ENCODE results near the gene RRP36.

The RRP36 gene

DNA sequence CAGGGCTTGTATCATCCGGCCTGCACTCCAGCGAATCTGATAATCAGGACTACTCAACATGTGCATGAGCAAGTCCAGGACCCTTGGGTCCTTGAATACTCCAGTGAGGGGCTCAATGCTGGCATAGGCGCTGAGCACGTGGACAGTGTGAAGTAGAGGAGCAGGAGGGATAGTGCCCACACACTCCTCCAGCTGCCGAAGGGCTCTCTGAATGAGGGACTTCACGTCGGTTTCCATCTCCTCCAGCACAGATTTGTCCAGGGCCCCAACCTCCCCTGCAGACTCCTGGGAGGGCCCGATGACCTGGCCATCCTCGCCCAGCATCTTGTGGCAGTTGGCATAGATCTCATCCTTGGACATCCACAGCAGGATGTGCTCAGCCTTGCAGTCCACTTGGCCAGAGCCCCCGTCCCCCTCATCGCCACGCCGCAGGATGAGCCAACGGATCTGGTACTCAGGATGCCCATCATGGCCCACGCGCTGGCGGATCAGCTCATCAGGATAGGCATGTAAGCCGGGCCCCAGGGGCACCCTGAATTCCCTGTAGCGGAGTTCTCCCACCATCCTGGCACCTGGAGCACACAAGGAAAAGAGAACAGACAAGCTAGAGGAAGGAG, 30.9 kb downstream of the RRP36 start:
- Mint-ChIP-seq H3K27ac (peak overlapping the region; percentile 95), H3K4me3 (peak overlapping the region; percentile 89 to 93), H3K27me3 (no peaks in the 10 kb centered on the region), H3K4me1 (ENCODE audit: low read depth in 2 of 2) (peaks cover 30 to 38% of the 10 kb centered on the region in 2 donors), H3K36me3 (ENCODE audit: insufficient read depth) (peaks cover 48% of the 10 kb centered on the region), H3K9me3 (no peaks in the 10 kb centered on the region)
- DNase-seq (no peak), ATAC-seq (replicated peaks) (no peak)

DNA sequence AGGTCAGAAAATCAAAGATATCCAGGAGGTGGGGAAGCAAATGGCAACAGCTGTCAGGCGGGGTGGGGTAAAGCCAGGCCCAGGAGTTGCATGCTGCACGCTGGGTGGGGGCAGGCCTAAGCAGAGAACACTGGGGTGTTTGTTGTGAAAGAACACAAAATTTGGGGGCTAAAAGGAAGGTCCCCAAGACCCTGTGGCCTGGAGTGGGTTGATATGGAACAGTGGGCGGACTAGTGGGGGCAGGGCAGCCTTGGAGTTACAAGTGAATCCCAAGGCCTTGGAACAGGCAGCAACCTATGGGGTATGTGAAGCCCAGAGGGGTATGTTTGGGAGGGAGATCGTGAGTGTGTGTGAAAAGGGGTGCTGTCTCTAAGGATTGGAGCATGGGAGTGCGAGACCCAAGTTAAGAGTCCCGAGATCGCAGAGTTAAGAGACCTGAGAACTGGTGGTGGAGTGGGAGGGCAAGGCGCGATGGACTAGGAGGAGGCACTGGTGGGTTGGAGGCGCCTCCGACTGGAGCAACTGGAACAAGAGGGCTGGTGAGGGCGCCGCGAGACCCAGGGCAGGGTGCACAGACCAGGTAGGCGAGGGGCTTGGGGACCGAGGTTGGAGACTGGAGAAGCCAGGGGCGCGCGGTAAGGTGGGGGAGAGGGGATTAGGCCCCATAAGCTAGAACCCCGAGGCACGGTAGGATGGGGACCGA, 31.6 kb downstream of the RRP36 start:
- no peak for DNase-seq
- H3K4me1 Mint-ChIP-seq (ENCODE audit: low read depth in 2 of 2): peaks cover 31 to 38% of the 10 kb centered on the region in 2 donors
- peak overlapping the region; percentile 89 to 93 for H3K4me3 Mint-ChIP-seq
- H3K27ac Mint-ChIP-seq: peak overlapping the region; percentile 95
- no peaks in the 10 kb centered on the region for H3K9me3 Mint-ChIP-seq
- peaks cover 53% of the 10 kb centered on the region for H3K36me3 Mint-ChIP-seq (ENCODE audit: insufficient read depth)
- no peaks in the 10 kb centered on the region for H3K27me3 Mint-ChIP-seq
- peak; percentile 16 for ATAC-seq (replicated peaks)

DNA sequence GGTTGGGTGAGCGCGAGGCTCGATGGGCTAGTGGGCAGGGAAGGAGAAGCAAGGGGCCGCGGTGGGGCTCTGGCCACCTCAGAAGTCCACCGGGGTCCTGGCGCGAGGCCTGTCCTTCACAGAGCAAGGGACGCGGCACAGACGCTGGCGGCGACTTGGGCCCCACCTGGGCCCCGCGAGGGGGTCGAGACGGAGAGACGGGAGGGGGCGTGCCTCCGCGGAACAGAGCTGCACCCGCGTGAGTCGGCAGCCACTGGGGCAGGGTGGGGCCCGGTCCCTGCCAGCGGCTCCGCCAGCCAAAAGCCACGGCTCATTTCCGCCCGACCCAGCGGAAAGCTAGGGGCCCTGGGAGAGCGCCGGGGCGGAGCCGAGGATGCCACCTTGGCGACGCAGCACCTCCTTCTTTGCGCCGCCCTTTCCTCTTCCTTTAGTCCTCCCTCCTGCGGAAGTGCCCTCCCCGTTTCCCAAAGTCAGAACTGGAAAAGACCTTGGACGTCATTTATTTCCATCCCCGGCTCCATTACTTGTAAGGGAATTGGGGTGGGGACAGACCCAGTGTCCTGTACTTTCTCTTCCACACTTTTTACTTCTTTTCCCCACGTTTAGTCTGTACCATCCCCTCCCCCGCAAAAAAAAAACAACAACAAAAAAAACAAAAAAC, 32.3 kb downstream of the RRP36 start, which contains the start of gene CUL7:
TSS of gene CUL7 (minus strand) at position 307 of the 661 bp plus-strand sequence. CDS start 1,063 bp downstream, outside the sequence.
- ATAC-seq (replicated peaks) (peak; percentile 99), DNase-seq (peak; percentile 81 to 83 (median 82))
- H3K9me3 Mint-ChIP-seq: no peaks in the 10 kb centered on the region
- H3K27me3 Mint-ChIP-seq: no peaks in the 10 kb centered on the region
- peaks cover 56% of the 10 kb centered on the region for H3K36me3 Mint-ChIP-seq (ENCODE audit: insufficient read depth)
- H3K27ac Mint-ChIP-seq: peak within 1 kb of the TSS; percentile 95
- H3K4me1 Mint-ChIP-seq (ENCODE audit: low read depth in 2 of 2): peaks cover 37 to 43% of the 10 kb centered on the region in 2 donors
- peak within 1 kb of the TSS; percentile 89 to 93 for H3K4me3 Mint-ChIP-seq

DNA sequence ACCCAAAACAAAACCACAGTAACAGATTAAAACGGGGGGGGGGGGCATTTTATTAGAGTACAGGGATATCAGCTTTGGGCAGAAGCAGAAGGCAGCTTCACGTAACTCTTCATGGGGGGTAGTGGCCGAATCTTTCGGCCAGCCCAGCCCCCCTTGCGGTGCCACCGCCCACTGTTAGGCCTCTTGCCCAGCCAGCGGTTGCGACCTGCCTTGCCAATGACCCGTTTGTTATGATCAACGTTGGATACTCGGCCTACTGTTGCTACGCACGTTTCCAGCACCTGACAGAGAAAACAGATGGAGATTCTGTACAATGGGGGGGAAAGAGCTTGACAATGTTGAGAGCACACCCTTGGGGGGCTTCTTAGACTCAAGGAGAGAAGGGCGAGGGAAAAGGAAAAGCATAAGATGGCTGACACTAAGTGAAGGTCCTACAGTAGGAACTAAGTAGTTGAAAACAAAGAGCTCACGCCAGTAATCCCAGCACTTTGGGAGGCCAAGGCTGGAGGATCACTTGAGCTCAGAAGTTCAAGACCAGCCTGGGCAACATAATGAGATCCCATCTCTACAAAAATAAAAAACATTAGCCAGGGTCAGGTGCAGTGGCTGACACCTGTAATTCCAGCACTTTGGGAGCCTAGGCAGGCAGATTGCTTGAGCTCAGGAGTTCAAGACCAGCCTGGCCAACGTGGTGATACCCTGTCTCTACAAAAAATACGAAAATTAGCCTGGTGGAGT, 33.0 kb downstream of the RRP36 start:
- ATAC-seq (replicated peaks): no peak
- Mint-ChIP-seq H3K36me3 (ENCODE audit: insufficient read depth) (peaks cover 52% of the 10 kb centered on the region), H3K4me1 (ENCODE audit: low read depth in 2 of 2) (peaks cover 40 to 50% of the 10 kb centered on the region in 2 donors), H3K27ac (peak overlapping the region; percentile 95), H3K4me3 (peak overlapping the region; percentile 89 to 93), H3K9me3 (no peaks in the 10 kb centered on the region), H3K27me3 (no peaks in the 10 kb centered on the region)
- no peak for DNase-seq

DNA sequence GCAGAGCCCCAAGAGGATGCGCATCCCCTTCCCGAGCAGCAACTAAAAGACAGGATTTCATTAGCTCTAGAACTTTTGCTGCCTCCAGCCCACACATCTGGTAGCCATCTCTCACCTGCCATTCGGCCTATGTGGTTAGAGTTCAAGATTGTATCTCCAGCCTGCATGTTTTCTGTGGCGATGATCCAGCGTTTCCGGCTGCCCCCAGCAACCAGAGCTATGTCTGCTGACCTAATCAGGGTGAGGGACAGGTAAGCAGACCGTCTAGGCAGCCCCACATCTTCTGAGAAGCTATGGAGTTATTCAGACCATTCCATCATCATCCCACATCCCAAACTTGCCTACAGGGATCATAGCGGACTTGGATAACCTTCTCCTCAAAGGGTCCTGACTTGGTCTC, 34.5 kb downstream of the RRP36 start:
- no peak for DNase-seq
- Mint-ChIP-seq H3K4me1 (ENCODE audit: low read depth in 2 of 2) (peaks cover 41 to 48% of the 10 kb centered on the region in 2 donors), H3K4me3 (no peak overlapping the region), H3K36me3 (ENCODE audit: insufficient read depth) (peaks cover 56% of the 10 kb centered on the region), H3K9me3 (no peaks in the 10 kb centered on the region), H3K27ac (no peak overlapping the region), H3K27me3 (no peaks in the 10 kb centered on the region)
- no peak for ATAC-seq (replicated peaks)

DNA sequence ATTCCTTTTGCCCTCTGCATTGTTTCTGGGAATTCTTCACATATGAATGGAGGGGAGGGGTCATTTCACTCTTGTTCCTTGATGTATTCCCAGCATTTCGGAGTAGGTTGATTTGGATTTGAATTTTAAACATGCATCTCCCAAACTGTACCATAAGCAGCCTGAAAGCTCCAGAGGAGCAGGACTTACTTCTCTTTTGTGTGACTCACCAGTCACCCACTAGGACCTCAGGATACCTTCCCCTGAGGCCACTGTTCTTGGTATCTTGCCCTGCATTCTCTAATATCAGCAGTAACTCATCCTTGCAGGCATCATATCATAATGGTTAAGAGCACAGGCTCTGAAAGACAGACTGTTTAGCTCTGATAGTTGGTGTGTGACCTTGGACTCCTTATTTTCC, 37.1 kb downstream of the RRP36 start:
- Mint-ChIP-seq H3K27me3 (no peaks in the 10 kb centered on the region), H3K9me3 (no peaks in the 10 kb centered on the region), H3K4me1 (ENCODE audit: low read depth in 2 of 2) (peaks cover 26% of the 10 kb centered on the region in 2 donors), H3K36me3 (ENCODE audit: insufficient read depth) (peaks cover 55% of the 10 kb centered on the region), H3K27ac (peak overlapping the region; percentile 97 to 99), H3K4me3 (peak overlapping the region; percentile 93 to 95)
- no peak for ATAC-seq (replicated peaks)
- DNase-seq: no peak

DNA sequence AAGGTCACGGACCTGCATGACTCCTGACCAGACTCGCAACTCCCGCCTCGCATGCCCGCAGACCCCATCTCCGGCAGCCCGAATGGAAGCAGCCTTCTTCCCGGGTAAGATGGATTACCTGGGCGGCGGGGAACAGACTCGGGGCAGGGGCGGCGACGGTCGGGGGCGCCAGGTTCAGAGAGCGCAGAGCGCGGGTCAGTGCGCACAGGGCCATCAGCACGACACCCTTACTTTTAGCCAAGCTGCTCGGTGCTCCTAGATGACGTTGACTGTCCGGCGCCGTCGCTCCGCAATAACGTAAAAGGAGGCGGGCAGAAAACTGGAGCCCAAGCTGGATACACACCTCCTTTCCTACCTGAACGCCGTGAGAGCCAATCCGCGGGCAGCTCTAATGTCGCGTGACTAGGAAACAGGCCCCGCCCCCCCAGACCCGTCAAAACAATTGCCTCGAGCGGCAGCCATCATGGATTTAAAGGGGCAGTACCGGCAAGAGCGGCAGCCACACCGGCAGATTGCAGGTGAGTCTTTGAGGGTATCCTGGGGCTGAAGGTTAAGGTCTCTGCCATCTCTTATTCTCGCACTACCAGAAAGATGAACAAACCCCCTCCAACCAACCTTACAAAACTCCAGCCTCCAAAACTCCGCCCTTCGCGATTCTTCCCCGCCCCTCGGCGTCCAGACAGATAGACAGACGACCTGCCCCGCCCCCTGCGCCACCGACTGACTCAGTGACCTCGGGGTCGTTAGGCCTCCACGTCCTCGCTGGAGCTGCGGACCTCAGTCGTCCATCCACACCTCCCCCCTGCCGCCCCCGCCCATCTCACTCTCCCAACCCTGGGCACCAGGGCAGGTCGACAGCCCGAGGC, 38.0 kb downstream of the RRP36 start, which contains the start of the genes KLC4 and MRPL2:
TSS of gene KLC4 (plus strand) at position 464 of the 866 bp plus-strand sequence. CDS start 1,705 bp downstream, outside the sequence.
TSS of gene MRPL2 (minus strand) at position 267 of the 866 bp plus-strand sequence. CDS start at position 214, 53 bp downstream.
- Mint-ChIP-seq H3K4me1 (ENCODE audit: low read depth in 2 of 2) (peaks cover 19% of the 10 kb centered on the region in 2 donors), H3K27me3 (no peaks in the 10 kb centered on the region), H3K36me3 (ENCODE audit: insufficient read depth) (peaks cover 50% of the 10 kb centered on the region), H3K27ac (peak within 1 kb of the TSS; percentile 97 to 99), H3K9me3 (no peaks in the 10 kb centered on the region), H3K4me3 (peak within 1 kb of the TSS; percentile 93 to 95)
- peak; percentile 95 for ATAC-seq (replicated peaks)
- peak; percentile 95 to 98 (median 95) for DNase-seq

DNA sequence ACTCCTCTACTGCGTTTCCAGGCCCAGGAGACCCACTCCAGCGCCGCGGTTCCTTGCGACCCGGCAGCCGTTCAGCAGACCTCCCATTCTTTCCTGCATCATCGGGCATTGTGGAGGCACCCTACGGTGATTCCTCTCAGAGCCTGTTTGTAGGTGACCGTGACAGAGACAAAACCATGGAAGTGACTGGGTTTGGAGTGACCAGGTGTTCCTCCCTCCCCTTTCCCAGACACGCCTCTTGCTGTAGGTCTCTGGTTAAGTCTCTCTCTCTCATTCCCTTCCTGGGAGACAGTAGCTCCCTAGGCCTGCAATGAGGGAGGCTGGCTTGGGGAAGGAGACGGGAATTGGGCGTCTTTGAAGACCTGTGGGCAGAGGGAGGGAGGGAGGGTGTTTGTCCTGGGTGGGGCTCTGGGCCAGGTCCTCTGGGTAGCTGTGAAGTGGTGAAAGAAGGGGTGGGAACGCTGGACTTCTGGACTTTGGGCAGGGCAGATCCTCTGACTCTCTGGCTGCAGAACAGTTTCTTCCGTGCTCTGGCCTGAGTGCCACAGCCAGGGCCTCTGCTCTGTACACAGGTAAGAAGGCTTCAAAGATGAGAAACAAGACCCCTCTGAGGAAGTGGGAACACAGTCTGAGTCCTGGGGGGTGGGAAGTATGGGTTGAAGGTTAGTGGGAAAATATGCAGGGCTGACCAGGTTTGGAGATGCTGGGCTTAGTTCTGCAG, 38.8 kb downstream of the RRP36 start:
- peak overlapping the region; percentile 97 to 99 for H3K27ac Mint-ChIP-seq
- H3K9me3 Mint-ChIP-seq: no peaks in the 10 kb centered on the region
- H3K36me3 Mint-ChIP-seq (ENCODE audit: insufficient read depth): peaks cover 47% of the 10 kb centered on the region
- H3K27me3 Mint-ChIP-seq: no peaks in the 10 kb centered on the region
- H3K4me1 Mint-ChIP-seq (ENCODE audit: low read depth in 2 of 2): peaks cover 18 to 19% of the 10 kb centered on the region in 2 donors
- ATAC-seq (replicated peaks): no peak
- no peak for DNase-seq
- H3K4me3 Mint-ChIP-seq: peak overlapping the region; percentile 93 to 95

DNA sequence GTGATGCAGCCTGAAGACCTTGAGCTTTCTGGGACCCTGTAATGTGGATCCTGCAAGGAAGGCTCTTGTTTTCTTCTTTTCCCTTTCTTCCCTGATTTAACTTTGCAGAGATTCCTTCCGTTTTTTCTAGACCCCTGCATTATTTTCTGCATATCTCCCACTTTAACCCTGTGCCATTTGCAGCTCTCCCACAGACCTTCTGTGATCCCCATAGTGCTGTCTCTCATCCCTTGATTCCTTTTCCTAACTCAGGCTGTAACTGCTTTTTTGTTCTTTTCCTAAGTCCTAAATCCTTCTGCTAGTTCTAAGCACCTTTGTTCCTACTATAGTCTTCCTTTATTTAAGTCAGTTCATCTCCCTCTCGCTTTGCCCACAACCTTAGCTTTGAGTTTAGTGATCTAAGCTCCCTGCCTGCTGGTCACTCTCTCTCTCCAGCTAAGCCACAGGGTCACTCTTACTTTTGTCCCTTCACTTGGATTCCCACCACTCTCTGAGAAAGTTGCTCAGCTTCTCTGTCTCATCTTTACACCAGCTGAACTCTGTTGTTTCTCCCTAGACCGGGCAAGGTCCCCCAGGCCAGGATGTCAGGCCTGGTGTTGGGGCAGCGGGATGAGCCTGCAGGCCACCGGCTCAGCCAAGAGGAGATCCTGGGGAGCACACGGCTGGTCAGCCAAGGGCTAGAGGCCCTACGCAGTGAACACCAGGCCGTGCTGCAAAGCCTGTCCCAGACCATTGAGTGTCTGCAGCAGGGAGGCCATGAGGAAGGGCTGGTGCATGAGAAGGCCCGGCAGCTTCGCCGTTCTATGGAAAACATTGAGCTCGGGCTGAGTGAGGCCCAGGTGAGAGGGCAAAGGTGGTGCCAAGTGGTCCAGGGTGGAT, 39.6 kb downstream of the RRP36 start:
- Mint-ChIP-seq H3K9me3 (no peaks in the 10 kb centered on the region), H3K27me3 (no peaks in the 10 kb centered on the region), H3K36me3 (ENCODE audit: insufficient read depth) (peaks cover 49% of the 10 kb centered on the region), H3K4me1 (ENCODE audit: low read depth in 2 of 2) (peaks cover 18 to 19% of the 10 kb centered on the region in 2 donors), H3K27ac (peak overlapping the region; percentile 59 to 99), H3K4me3 (peak overlapping the region; percentile 93 to 95)
- ATAC-seq (replicated peaks) (no peak), DNase-seq (no peak)

DNA sequence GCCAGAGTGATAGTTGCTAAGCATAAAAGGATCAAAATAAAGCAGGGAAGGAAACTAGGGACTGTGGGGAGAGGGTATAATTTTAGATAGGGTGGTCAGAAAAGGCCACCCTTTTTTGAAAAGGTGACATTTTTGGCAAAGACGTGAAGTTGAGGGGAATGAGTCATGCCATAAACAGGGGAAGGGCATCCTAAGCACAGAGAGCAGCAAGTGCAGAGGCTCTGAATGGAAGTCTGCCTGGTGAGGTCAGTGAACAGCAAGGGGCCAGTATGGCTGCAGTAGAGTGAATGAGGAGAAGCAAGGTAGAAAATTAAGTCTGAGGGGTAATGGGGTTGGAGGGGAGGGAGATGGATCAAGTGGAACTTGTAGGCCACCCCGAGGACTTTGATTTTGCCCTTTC, 40.4 kb downstream of the RRP36 start:
- H3K27me3 Mint-ChIP-seq: no peaks in the 10 kb centered on the region

DNA sequence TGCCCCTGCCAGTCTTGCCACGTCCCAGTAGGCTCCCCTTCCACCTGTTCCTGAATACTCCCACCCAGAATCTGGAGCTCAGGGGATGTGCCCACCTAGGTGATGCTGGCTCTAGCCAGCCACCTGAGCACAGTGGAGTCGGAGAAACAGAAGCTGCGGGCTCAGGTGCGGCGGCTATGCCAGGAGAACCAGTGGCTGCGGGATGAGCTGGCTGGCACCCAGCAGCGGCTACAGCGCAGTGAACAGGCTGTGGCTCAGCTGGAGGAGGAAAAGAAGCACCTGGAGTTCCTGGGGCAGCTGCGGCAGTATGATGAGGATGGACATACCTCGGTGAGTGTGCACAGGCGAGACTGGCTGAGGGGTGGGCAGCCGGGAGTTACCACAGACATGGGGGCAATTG, 41.4 kb downstream of the RRP36 start:
- Mint-ChIP-seq H3K4me3 (no peak overlapping the region), H3K9me3 (no peaks in the 10 kb centered on the region), H3K27ac (no peak overlapping the region), H3K4me1 (ENCODE audit: low read depth in 2 of 2) (peaks cover 18 to 19% of the 10 kb centered on the region in 2 donors), H3K27me3 (no peaks in the 10 kb centered on the region), H3K36me3 (ENCODE audit: insufficient read depth) (peaks cover 37% of the 10 kb centered on the region)
- DNase-seq: no peak
- no peak for ATAC-seq (replicated peaks)

More for the DNA sequence above, 40.4 kb downstream of the RRP36 start:
- no peak for ATAC-seq (replicated peaks)
- Mint-ChIP-seq H3K27ac (no peak overlapping the region), H3K4me1 (ENCODE audit: low read depth in 2 of 2) (peaks cover 18 to 19% of the 10 kb centered on the region in 2 donors), H3K4me3 (no peak overlapping the region), H3K36me3 (ENCODE audit: insufficient read depth) (peaks cover 44% of the 10 kb centered on the region), H3K9me3 (no peaks in the 10 kb centered on the region)
- no peak for DNase-seq
